Astrocyte of the cerebellum (primary cell): ENCODE data around the gene UNC45A.

Experiments used
- DNase-seq: peaks from one replicate; pipeline ENCODE4 v3.0.0-alpha.2; 2011; ENCODE audit warnings: low read depth
- H3K4me3 ChIP-seq: 2 replicates; pipeline ENCODE4 v1.5.1; 2011; ENCODE audit warnings: mild to moderate bottlenecking, low read depth, low read length, moderate library complexity
- in situ Hi-C: cut with HindIII; loops from 2 replicates; pipeline ENCODE4 v1.10.0; 2017; ENCODE audit warnings: low sequenced_read_pairs
- TF ChIP-seq, protein P1 (sequence below): IDR thresholded peaks from 2 replicates; pipeline ENCODE4 v1.5.1; 2012; ENCODE audit warnings: low read length, low read depth, moderate library complexity, mild to moderate bottlenecking; ENCODE audit errors: missing control alignments

Gene UNC45A, protein sequence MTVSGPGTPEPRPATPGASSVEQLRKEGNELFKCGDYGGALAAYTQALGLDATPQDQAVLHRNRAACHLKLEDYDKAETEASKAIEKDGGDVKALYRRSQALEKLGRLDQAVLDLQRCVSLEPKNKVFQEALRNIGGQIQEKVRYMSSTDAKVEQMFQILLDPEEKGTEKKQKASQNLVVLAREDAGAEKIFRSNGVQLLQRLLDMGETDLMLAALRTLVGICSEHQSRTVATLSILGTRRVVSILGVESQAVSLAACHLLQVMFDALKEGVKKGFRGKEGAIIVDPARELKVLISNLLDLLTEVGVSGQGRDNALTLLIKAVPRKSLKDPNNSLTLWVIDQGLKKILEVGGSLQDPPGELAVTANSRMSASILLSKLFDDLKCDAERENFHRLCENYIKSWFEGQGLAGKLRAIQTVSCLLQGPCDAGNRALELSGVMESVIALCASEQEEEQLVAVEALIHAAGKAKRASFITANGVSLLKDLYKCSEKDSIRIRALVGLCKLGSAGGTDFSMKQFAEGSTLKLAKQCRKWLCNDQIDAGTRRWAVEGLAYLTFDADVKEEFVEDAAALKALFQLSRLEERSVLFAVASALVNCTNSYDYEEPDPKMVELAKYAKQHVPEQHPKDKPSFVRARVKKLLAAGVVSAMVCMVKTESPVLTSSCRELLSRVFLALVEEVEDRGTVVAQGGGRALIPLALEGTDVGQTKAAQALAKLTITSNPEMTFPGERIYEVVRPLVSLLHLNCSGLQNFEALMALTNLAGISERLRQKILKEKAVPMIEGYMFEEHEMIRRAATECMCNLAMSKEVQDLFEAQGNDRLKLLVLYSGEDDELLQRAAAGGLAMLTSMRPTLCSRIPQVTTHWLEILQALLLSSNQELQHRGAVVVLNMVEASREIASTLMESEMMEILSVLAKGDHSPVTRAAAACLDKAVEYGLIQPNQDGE

DNA sequence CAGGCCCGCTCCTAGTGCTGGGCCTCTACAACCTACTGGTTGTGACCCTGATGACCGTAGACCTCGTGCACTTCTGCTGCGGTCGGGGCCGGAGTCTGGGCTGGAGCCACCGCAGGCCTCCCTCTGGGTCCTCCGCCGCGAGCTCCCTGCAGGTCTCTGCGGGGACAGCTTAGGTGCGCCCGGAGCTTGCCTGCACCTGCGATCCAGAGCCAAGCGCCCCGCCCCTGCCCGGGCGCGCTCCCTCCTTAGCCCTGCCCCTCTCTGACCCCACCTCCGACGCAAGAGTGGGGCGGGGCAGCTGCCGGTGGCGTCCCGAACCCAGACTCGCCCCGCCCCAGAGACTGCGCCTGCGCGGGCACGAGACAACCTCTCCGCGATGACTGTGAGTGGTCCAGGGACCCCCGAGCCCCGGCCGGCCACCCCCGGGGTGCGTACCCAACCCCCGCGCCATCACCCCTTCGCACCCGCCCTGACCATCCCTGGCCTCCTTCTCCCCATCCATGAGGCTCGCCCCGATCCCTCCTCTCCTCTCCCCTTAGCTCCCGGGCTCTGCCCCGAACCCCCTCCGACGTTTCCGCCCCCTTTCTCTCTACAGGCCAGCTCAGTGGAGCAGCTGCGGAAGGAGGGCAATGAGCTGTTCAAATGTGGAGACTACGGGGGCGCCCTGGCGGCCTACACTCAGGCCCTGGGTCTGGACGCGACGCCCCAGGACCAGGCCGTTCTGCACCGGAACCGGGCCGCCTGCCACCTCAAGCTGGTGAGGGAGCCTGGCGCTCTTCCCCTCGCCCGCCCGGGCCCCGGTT is at the start of gene UNC45A:
TSS of gene UNC45A (plus strand) at position 337 of the 803 bp plus-strand sequence. CDS start at position 377, 40 bp downstream.
- no peak for DNase-seq
- TF ChIP-seq, protein P1, sequence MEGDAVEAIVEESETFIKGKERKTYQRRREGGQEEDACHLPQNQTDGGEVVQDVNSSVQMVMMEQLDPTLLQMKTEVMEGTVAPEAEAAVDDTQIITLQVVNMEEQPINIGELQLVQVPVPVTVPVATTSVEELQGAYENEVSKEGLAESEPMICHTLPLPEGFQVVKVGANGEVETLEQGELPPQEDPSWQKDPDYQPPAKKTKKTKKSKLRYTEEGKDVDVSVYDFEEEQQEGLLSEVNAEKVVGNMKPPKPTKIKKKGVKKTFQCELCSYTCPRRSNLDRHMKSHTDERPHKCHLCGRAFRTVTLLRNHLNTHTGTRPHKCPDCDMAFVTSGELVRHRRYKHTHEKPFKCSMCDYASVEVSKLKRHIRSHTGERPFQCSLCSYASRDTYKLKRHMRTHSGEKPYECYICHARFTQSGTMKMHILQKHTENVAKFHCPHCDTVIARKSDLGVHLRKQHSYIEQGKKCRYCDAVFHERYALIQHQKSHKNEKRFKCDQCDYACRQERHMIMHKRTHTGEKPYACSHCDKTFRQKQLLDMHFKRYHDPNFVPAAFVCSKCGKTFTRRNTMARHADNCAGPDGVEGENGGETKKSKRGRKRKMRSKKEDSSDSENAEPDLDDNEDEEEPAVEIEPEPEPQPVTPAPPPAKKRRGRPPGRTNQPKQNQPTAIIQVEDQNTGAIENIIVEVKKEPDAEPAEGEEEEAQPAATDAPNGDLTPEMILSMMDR: no peak
- H3K4me3 ChIP-seq: peak within 1 kb of the TSS; percentile 73
- in situ Hi-C loops: no loop called here

GRCh38 chr15:90885432-90886290 is 49.4 kb upstream of the UNC45A start:
- TF ChIP-seq, protein P1: peak; percentile 98
- in situ Hi-C loops: no loop called here
- no peak overlapping the region for H3K4me3 ChIP-seq
- DNase-seq: no peak

DNA sequence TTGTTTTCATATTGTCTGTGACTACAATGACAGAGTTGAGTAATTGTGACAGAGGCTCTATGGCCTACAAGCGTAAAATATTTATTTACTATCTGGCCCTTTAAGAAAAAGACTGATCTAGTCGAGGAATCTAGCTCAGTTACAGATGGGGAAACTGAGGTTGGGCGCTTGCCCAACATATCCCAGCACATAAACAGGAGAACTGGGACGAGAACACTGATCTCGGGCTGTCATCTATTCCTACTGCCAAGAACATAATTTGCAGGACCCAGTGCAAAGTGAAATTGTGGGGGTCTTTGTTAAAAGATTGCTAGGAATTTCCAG is 48.8 kb upstream of the UNC45A start:
- no peak overlapping the region for H3K4me3 ChIP-seq
- TF ChIP-seq, protein P1: no peak
- in situ Hi-C loops: no loop called here
- DNase-seq: no peak

- no peak overlapping the region for H3K4me3 ChIP-seq
- in situ Hi-C loops: no loop called here
- TF ChIP-seq, protein P1: no peak
- no peak for DNase-seq
These were observed 48.0 kb upstream of the UNC45A start for GRCh38 chr15:90887037-90887481.

DNA sequence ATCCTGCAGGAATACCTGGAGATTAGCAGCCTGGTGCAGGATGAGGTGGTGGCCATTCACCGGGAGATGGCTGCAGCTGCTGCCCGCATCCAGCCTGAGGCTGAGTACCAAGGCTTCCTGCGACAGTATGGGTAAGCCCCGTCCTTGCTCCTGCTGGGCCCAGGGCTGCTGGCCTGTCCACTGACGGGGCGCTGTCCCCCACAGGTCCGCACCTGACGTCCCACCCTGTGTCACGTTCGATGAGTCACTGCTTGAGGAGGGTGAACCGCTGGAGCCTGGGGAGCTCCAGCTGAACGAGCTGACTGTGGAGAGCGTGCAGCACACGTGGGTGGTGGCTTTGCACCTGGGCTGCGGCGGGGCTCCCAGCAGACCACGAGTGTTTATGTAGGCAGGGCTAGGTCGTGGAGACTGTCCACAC is 45.8 kb upstream of the UNC45A start:
- DNase-seq: no peak
- TF ChIP-seq, protein P1: no peak

More for the DNA sequence above, 45.8 kb upstream of the UNC45A start:
- H3K4me3 ChIP-seq: no peak overlapping the region
- in situ Hi-C loops: no loop called here
